GM12878 (cell line): ENCODE measurements around the gene GLUD1.
"Not testable (repeated sequence)": the region's sequence is repeated elsewhere in the genome, so short reads cannot be mapped to it uniquely, and the experiment has no call there.

Source experiments
- BACH1 ChIP-seq: fragments of 450-650 bp; IDR thresholded peaks from 2 replicates; pipeline ENCODE4 v1.6.1; 2017; ENCODE audit warnings: mild to moderate bottlenecking, borderline replicate concordance
- CTCF ChIP-seq, 3 experiments: IDR thresholded peaks in 2 of 3; conservative IDR thresholded peaks in 1 of 3; 2 replicates each; pipeline ENCODE4 v1.5.1; 2011; ENCODE audit warnings: low read depth in 3 of 3, low read length in 3 of 3, mild to moderate bottlenecking in 3 of 3, control low read depth in 2 of 3, moderate library complexity in 2 of 3, inconsistent platforms in 1 of 3, mixed read lengths in 1 of 3; ENCODE audit not compliant: control insufficient read depth in 2 of 3, insufficient read depth in 1 of 3; ENCODE audit errors: extremely low read depth in 1 of 3
- E2F4 ChIP-seq: IDR thresholded peaks from 2 replicates; pipeline ENCODE4 v1.6.1; 2012; ENCODE audit warnings: low read depth, low read length, improper control_type of control experiment
- ESRRA ChIP-seq: IDR thresholded peaks from 2 replicates; pipeline ENCODE4 v1.6.1; 2012; ENCODE audit warnings: mild to moderate bottlenecking, low read length, improper control_type of control experiment
- EZH2 ChIP-seq: IDR thresholded peaks from 2 replicates; pipeline ENCODE4 v1.6.1; 2012; ENCODE audit warnings: low read depth, mild to moderate bottlenecking, control low read depth, inconsistent platforms, low read length, borderline replicate concordance; ENCODE audit not compliant: control insufficient read depth
- NFIC ChIP-seq: IDR thresholded peaks from 2 replicates; pipeline ENCODE4 v1.6.1; 2012; ENCODE audit warnings: low read depth, mild to moderate bottlenecking, inconsistent platforms, low read length, moderate library complexity
- RAD21 ChIP-seq: IDR thresholded peaks from 2 replicates; pipeline ENCODE4 v1.6.1; 2011; ENCODE audit warnings: mild to moderate bottlenecking, low read depth, low read length, moderate library complexity; ENCODE audit not compliant: insufficient read depth
- SRF ChIP-seq, 2 experiments: IDR thresholded peaks; 2 replicates each; pipeline ENCODE4 v1.6.1; 2011; ENCODE audit warnings: low read depth in 2 of 2, low read length in 2 of 2, mild to moderate bottlenecking in 1 of 2, moderate library complexity in 1 of 2
- TCF12 ChIP-seq: IDR thresholded peaks from 2 replicates; pipeline ENCODE4 v1.6.1; 2011; ENCODE audit warnings: low read depth, mild to moderate bottlenecking, low read length
- ZBTB4 ChIP-seq: fragments of 450-650 bp; formaldehyde crosslinking; IDR thresholded peaks from 2 replicates; pipeline ENCODE4 v1.4.0; 2022; ENCODE audit warnings: mild to moderate bottlenecking, moderate library complexity
- ZNF687 ChIP-seq: fragments of 450-650 bp; IDR thresholded peaks from 2 replicates; pipeline ENCODE4 v1.6.1; 2017; ENCODE audit warnings: mild to moderate bottlenecking, moderate library complexity
- TF ChIP-seq, protein P1 (sequence below): IDR thresholded peaks from 2 replicates; pipeline ENCODE4 v1.6.1; 2012; ENCODE audit warnings: mild to moderate bottlenecking, low read depth, low read length
- TF ChIP-seq, protein P2 (sequence below): fragments of 450-650 bp; IDR thresholded peaks from 2 replicates; pipeline ENCODE4 v1.6.1; 2017; ENCODE audit warnings: mild to moderate bottlenecking, low read depth, inconsistent platforms; ENCODE audit not compliant: poor library complexity, severe bottlenecking

DNA sequence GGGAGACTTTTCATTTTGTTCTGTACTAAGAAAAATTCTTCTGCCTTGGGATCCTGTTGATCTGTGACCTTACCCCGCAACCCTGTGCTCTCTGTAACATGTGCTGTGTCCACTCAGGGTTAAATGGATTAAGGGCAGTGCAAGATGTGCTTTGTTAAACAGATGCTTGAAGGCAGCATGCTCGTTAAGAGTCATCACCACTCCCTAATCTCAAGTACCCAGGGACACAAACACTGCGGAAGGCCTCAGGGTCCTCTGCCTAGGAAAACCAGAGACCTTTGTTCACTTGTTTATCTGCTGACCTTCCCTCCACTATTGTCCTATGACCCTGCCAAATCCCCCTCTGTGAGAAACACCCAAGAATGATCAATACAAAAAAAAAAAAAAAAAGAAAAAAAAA, 13.1 kb downstream of the GLUD1 start:
- TF ChIP-seq E2F4; TCF12; BACH1; EZH2; CTCF (IDR thresholded peaks at IDR 0.05 in 2 of 3, conservative IDR thresholded peaks at IDR 0.05 in 1 of 3; ENCODE audit: control insufficient read depth in 2 of 3, extremely low read depth in 1 of 3, insufficient read depth in 1 of 3, low read depth in 3 of 3, low read length in 3 of 3); NFIC; ZBTB4 (CRISPR knock-in tag); ZNF687; SRF (IDR thresholded peaks at IDR 0.05; ENCODE audit: low read depth in 2 of 2, low read length in 2 of 2); RAD21; ESRRA: not testable (repeated sequence)
- TF ChIP-seq, protein P1, sequence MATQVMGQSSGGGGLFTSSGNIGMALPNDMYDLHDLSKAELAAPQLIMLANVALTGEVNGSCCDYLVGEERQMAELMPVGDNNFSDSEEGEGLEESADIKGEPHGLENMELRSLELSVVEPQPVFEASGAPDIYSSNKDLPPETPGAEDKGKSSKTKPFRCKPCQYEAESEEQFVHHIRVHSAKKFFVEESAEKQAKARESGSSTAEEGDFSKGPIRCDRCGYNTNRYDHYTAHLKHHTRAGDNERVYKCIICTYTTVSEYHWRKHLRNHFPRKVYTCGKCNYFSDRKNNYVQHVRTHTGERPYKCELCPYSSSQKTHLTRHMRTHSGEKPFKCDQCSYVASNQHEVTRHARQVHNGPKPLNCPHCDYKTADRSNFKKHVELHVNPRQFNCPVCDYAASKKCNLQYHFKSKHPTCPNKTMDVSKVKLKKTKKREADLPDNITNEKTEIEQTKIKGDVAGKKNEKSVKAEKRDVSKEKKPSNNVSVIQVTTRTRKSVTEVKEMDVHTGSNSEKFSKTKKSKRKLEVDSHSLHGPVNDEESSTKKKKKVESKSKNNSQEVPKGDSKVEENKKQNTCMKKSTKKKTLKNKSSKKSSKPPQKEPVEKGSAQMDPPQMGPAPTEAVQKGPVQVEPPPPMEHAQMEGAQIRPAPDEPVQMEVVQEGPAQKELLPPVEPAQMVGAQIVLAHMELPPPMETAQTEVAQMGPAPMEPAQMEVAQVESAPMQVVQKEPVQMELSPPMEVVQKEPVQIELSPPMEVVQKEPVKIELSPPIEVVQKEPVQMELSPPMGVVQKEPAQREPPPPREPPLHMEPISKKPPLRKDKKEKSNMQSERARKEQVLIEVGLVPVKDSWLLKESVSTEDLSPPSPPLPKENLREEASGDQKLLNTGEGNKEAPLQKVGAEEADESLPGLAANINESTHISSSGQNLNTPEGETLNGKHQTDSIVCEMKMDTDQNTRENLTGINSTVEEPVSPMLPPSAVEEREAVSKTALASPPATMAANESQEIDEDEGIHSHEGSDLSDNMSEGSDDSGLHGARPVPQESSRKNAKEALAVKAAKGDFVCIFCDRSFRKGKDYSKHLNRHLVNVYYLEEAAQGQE: not testable (repeated sequence)
- TF ChIP-seq, protein P2, sequence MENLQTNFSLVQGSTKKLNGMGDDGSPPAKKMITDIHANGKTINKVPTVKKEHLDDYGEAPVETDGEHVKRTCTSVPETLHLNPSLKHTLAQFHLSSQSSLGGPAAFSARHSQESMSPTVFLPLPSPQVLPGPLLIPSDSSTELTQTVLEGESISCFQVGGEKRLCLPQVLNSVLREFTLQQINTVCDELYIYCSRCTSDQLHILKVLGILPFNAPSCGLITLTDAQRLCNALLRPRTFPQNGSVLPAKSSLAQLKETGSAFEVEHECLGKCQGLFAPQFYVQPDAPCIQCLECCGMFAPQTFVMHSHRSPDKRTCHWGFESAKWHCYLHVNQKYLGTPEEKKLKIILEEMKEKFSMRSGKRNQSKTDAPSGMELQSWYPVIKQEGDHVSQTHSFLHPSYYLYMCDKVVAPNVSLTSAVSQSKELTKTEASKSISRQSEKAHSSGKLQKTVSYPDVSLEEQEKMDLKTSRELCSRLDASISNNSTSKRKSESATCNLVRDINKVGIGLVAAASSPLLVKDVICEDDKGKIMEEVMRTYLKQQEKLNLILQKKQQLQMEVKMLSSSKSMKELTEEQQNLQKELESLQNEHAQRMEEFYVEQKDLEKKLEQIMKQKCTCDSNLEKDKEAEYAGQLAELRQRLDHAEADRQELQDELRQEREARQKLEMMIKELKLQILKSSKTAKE: not testable (repeated sequence)
